ENCODE results near the gene ZBTB46. TPM values are rescaled to one million over a fixed set of nuclear protein-coding genes. Genes with fewer than 3 reads are reported as not detected.

ZBTB46 gene
- total and polyA plus RNA-seq, 5 donors from 2014 or later, result 0.03 to 0.49 (median 0.09) TPM; not detected in 2

GRCh38 chr20:63714858-63715257, 116.2 kb downstream of the ZBTB46 start:
- no peak overlapping the region for H3K27ac ChIP-seq (ENCODE audit: insufficient read depth, low read length, poor library complexity, severe bottlenecking)
- peaks cover 5% of the 10 kb centered on the region for H3K4me1 ChIP-seq (ENCODE audit: control insufficient read depth, insufficient read depth, low read length, poor library complexity, severe bottlenecking)
- Mint-ChIP-seq H3K36me3 (peaks cover 56% of the 10 kb centered on the region), H3K4me3 (no peak overlapping the region), H3K4me1 (peaks cover 16 to 53% (median 32%) of the 10 kb centered on the region in 4 donors), H3K27ac (no peak overlapping the region), H3K27me3 (no peaks in the 10 kb centered on the region), H3K9me3 (peaks cover 0 to 17% (median 6%) of the 10 kb centered on the region in 7 donors)
- no peaks in the 10 kb centered on the region for H3K27me3 ChIP-seq (ENCODE audit: control insufficient read depth, insufficient read depth, low read length)
- peaks cover 9 to 17% of the 10 kb centered on the region in 2 experiments for H3K9me3 ChIP-seq (ENCODE audit: control insufficient read depth in 2 of 2, low read length in 2 of 2)
- H3K4me3 ChIP-seq (ENCODE audit: low read depth, low read length), result no peak overlapping the region
- DNase-seq (no peak), ATAC-seq (ENCODE audit: low read depth in 2 of 2) (no peak)
- H3K36me3 ChIP-seq (ENCODE audit: control insufficient read depth, insufficient read depth, low read length), result peaks cover 67% of the 10 kb centered on the region

- Mint-ChIP-seq H3K9me3 (peaks cover 0 to 12% (median 3%) of the 10 kb centered on the region in 7 donors), H3K4me1 (peaks cover 16 to 57% (median 31%) of the 10 kb centered on the region in 4 donors), H3K27ac (peak overlapping the region in 1 of 3 donors; percentile 72), H3K36me3 (peaks cover 45% of the 10 kb centered on the region), H3K27me3 (no peaks in the 10 kb centered on the region), H3K4me3 (peak overlapping the region; percentile 38 to 83 (median 62))
- Histone ChIP-seq H3K36me3 (ENCODE audit: control insufficient read depth, insufficient read depth, low read length) (peaks cover 52% of the 10 kb centered on the region), H3K4me3 (ENCODE audit: low read depth, low read length) (no peak overlapping the region), H3K27me3 (ENCODE audit: control insufficient read depth, insufficient read depth, low read length) (no peaks in the 10 kb centered on the region), H3K9me3 (ENCODE audit: control insufficient read depth in 2 of 2, low read length in 2 of 2) (peaks cover 3 to 11% of the 10 kb centered on the region in 2 experiments), H3K27ac (ENCODE audit: insufficient read depth, low read length, poor library complexity, severe bottlenecking) (no peak overlapping the region), H3K4me1 (ENCODE audit: control insufficient read depth, insufficient read depth, low read length, poor library complexity, severe bottlenecking) (peaks cover 22% of the 10 kb centered on the region)
- ATAC-seq (ENCODE audit: low read depth in 2 of 2) (no peak), DNase-seq (no peak)
Observed at GRCh38 chr20:63712191-63712590, 118.9 kb downstream of the ZBTB46 start.

- H3K9me3 ChIP-seq (ENCODE audit: control insufficient read depth in 2 of 2, low read length in 2 of 2), result peaks cover 3 to 11% of the 10 kb centered on the region in 2 experiments
- Mint-ChIP-seq H3K4me3 (peak overlapping the region; percentile 66 to 95 (median 79)), H3K36me3 (peaks cover 41% of the 10 kb centered on the region), H3K9me3 (peaks cover 0 to 8% (median 2%) of the 10 kb centered on the region in 7 donors), H3K4me1 (peaks cover 21 to 56% (median 31%) of the 10 kb centered on the region in 4 donors), H3K27ac (no peak overlapping the region), H3K27me3 (no peaks in the 10 kb centered on the region)
- no peak overlapping the region for H3K27ac ChIP-seq (ENCODE audit: insufficient read depth, low read length, poor library complexity, severe bottlenecking)
- no peak overlapping the region for H3K4me3 ChIP-seq (ENCODE audit: low read depth, low read length)
- H3K36me3 ChIP-seq (ENCODE audit: control insufficient read depth, insufficient read depth, low read length), result peaks cover 55% of the 10 kb centered on the region
- H3K4me1 ChIP-seq (ENCODE audit: control insufficient read depth, insufficient read depth, low read length, poor library complexity, severe bottlenecking), result peaks cover 32% of the 10 kb centered on the region
- no peaks in the 10 kb centered on the region for H3K27me3 ChIP-seq (ENCODE audit: control insufficient read depth, insufficient read depth, low read length)
- ATAC-seq (ENCODE audit: low read depth in 2 of 2) (no peak), DNase-seq (no peak)
Observed at GRCh38 chr20:63711085-63711645, 119.9 kb downstream of the ZBTB46 start.

DNA sequence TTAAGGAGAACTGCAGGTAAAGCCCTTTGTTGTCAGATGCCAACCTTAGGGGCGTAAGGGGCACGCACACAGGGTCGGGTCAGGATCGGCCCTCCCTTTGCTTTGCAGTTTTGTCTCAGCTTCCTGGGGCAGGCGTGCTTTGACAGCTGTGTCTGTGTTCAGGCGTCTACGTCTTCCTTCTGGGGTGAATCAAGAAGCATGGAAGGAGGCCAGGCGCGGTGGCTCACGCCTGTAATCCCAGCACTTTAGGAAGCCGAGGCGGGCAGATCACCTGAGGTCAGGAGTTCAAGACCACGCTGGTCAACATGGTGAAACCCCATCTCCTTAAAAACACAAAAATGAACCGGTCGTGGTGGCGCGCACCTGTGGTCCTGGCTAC, 121.9 kb downstream of the ZBTB46 start:
- Mint-ChIP-seq H3K27ac (peak overlapping the region; percentile 48 to 89 (median 60)), H3K27me3 (no peaks in the 10 kb centered on the region), H3K4me3 (peak overlapping the region; percentile 77 to 94 (median 80)), H3K36me3 (peaks cover 31% of the 10 kb centered on the region), H3K4me1 (peaks cover 21 to 58% (median 29%) of the 10 kb centered on the region in 4 donors), H3K9me3 (peaks cover 0 to 2% (median 0%) of the 10 kb centered on the region in 7 donors)
- ATAC-seq (ENCODE audit: low read depth in 2 of 2) (no peak), DNase-seq (no peak)
- Histone ChIP-seq H3K4me1 (ENCODE audit: control insufficient read depth, insufficient read depth, low read length, poor library complexity, severe bottlenecking) (peaks cover 36% of the 10 kb centered on the region), H3K27me3 (ENCODE audit: control insufficient read depth, insufficient read depth, low read length) (no peaks in the 10 kb centered on the region), H3K27ac (ENCODE audit: insufficient read depth, low read length, poor library complexity, severe bottlenecking) (no peak overlapping the region), H3K4me3 (ENCODE audit: low read depth, low read length) (no peak overlapping the region), H3K36me3 (ENCODE audit: control insufficient read depth, insufficient read depth, low read length) (peaks cover 58% of the 10 kb centered on the region), H3K9me3 (ENCODE audit: control insufficient read depth in 2 of 2, low read length in 2 of 2) (no peaks in the 10 kb centered on the region)

DNA sequence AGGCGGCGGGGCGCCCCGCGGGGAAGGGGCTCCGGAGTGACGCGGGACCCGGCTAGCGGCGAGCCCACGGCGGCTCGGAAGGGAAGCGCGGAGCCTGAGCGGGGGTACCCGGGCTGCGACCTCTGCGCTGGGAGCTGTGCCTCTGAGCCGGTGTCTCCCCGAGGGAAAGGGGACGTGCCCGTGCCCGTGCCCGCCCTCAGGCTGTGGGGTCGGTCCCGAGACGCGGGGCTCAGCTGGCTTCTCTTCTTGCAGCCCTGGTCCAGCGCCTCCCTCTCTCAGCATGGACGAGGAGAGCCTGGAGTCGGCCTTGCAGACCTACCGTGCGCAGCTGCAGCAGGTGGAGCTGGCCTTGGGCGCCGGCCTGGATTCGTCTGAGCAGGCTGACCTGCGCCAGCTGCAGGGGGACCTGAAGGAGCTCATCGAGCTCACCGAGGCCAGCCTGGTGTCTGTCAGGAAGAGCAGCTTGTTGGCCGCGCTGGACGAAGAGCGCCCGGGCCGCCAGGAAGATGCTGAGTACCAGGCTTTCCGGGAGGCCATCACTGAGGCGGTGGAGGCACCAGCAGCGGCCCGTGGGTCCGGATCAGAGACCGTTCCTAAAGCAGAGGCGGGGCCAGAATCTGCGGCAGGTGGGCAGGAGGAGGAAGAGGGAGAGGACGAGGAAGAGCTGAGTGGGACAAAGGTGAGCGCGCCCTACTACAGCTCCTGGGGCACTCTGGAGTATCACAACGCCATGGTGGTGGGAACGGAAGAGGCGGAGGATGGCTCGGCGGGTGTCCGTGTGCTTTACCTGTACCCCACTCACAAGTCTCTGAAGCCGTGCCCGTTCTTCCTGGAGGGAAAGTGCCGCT, 122.5 kb downstream of the ZBTB46 start:
- Histone ChIP-seq H3K27ac (ENCODE audit: insufficient read depth, low read length, poor library complexity, severe bottlenecking) (peak overlapping the region; percentile 82), H3K9me3 (ENCODE audit: control insufficient read depth in 2 of 2, low read length in 2 of 2) (no peaks in the 10 kb centered on the region), H3K27me3 (ENCODE audit: control insufficient read depth, insufficient read depth, low read length) (no peaks in the 10 kb centered on the region), H3K4me1 (ENCODE audit: control insufficient read depth, insufficient read depth, low read length, poor library complexity, severe bottlenecking) (peaks cover 36% of the 10 kb centered on the region), H3K36me3 (ENCODE audit: control insufficient read depth, insufficient read depth, low read length) (peaks cover 56% of the 10 kb centered on the region), H3K4me3 (ENCODE audit: low read depth, low read length) (peak overlapping the region; percentile 18)
- Mint-ChIP-seq H3K36me3 (peaks cover 28% of the 10 kb centered on the region), H3K4me3 (peak overlapping the region; percentile 78 to 94 (median 80)), H3K27ac (peak overlapping the region; percentile 48 to 89 (median 60)), H3K4me1 (peaks cover 21 to 58% (median 29%) of the 10 kb centered on the region in 4 donors), H3K27me3 (no peaks in the 10 kb centered on the region), H3K9me3 (peaks cover 0 to 2% (median 0%) of the 10 kb centered on the region in 7 donors)
- DNase-seq (no peak), ATAC-seq (ENCODE audit: low read depth in 2 of 2) (no peak)

GRCh38 chr20:63707558-63708300, 123.3 kb downstream of the ZBTB46 start, which contains the start of the genes ARFRP1 and ZGPAT:
Gene ARFRP1 (minus strand): TSS chr20:63707976. CDS start chr20:63707091, 885 bp downstream.
Gene ZGPAT (plus strand): TSS chr20:63708039. CDS start chr20:63708581, 542 bp downstream.
- Mint-ChIP-seq H3K9me3 (peaks cover 0 to 2% (median 0%) of the 10 kb centered on the region in 7 donors), H3K27ac (peak within 1 kb of the TSS; percentile 89 to 97 (median 91)), H3K4me1 (peaks cover 21 to 59% (median 28%) of the 10 kb centered on the region in 4 donors), H3K4me3 (peak within 1 kb of the TSS; percentile 87 to 94 (median 92)), H3K36me3 (peaks cover 25% of the 10 kb centered on the region), H3K27me3 (no peaks in the 10 kb centered on the region)
- H3K27ac ChIP-seq (ENCODE audit: insufficient read depth, low read length, poor library complexity, severe bottlenecking), result peak within 1 kb of the TSS; percentile 82
- H3K9me3 ChIP-seq (ENCODE audit: control insufficient read depth in 2 of 2, low read length in 2 of 2), result no peaks in the 10 kb centered on the region
- H3K27me3 ChIP-seq (ENCODE audit: control insufficient read depth, insufficient read depth, low read length), result no peaks in the 10 kb centered on the region
- peak; percentile 87 to 90 for ATAC-seq (ENCODE audit: low read depth in 2 of 2)
- peaks cover 36% of the 10 kb centered on the region for H3K4me1 ChIP-seq (ENCODE audit: control insufficient read depth, insufficient read depth, low read length, poor library complexity, severe bottlenecking)
- H3K36me3 ChIP-seq (ENCODE audit: control insufficient read depth, insufficient read depth, low read length), result peaks cover 52% of the 10 kb centered on the region
- peak within 1 kb of the TSS; percentile 59 for H3K4me3 ChIP-seq (ENCODE audit: low read depth, low read length)
- peak; percentile 82 to 95 (median 88) for DNase-seq
